ENCODE measurements around the gene CACFD1. TPM values are rescaled to one million over a fixed set of nuclear protein-coding genes. Genes with fewer than 3 reads are reported as not detected.

The CACFD1 gene
- total and polyA plus RNA-seq, 2 of the 4 experiments (the other 2 are of a cell fraction): 2.0 to 6.6 TPM

DNA sequence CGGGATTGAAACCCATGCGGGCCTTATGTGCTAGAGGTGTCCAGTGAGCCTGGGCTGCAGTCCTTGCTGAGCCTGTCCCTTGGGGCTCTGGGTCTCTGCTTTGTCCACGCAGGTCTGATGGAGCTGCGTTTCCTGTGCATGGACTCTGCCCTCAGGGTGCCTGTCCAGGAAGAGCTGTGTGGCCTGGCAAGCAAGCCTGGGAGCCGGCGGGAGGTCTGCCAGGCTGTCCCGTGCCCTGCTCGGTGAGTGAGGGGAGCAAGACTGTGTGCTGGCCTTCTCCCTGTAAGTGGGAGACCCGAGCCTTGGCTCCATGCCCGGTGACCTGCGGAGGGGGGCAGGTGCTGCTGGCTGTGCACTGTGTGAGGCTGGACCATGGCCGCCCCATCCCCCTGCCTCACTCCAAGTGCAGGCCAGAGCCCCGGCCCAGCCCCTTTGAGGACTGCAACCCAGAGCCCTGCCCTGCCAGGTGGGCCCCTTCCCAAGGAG, 11.2 kb upstream of the CACFD1 start:
- DNase-seq: no peak
- ATAC-seq (ENCODE audit: low read depth): no peak
- intact Hi-C loops (cut with micrococcal nuclease): no loop called here

More for the DNA sequence above, 11.2 kb upstream of the CACFD1 start:
- TF ChIP-seq MXI1 (IDR thresholded peaks at IDR 0.05; ENCODE audit: borderline replicate concordance, low read depth, low read length) (no peak), RFX5 (IDR thresholded peaks at IDR 0.05; ENCODE audit: low read depth, low read length) (no peak), NFE2L2 (IDR thresholded peaks at IDR 0.05; ENCODE audit: low read depth, low read length) (no peak), ELK1 (IDR thresholded peaks at IDR 0.05; ENCODE audit: borderline replicate concordance, low read depth, low read length) (no peak), MAFK (IDR thresholded peaks at IDR 0.05; ENCODE audit: low read depth, low read length) (no peak), RAD21 (IDR thresholded peaks at IDR 0.05; ENCODE audit: low read length) (no peak), MAZ (IDR thresholded peaks at IDR 0.05; ENCODE audit: borderline replicate concordance, low read depth, low read length) (no peak), CHD1 (IDR thresholded peaks at IDR 0.05; ENCODE audit: low read depth, low read length) (no peak), BHLHE40 (IDR thresholded peaks at IDR 0.05; ENCODE audit: low read depth, low read length) (no peak)
- TF ChIP-seq, protein P1, sequence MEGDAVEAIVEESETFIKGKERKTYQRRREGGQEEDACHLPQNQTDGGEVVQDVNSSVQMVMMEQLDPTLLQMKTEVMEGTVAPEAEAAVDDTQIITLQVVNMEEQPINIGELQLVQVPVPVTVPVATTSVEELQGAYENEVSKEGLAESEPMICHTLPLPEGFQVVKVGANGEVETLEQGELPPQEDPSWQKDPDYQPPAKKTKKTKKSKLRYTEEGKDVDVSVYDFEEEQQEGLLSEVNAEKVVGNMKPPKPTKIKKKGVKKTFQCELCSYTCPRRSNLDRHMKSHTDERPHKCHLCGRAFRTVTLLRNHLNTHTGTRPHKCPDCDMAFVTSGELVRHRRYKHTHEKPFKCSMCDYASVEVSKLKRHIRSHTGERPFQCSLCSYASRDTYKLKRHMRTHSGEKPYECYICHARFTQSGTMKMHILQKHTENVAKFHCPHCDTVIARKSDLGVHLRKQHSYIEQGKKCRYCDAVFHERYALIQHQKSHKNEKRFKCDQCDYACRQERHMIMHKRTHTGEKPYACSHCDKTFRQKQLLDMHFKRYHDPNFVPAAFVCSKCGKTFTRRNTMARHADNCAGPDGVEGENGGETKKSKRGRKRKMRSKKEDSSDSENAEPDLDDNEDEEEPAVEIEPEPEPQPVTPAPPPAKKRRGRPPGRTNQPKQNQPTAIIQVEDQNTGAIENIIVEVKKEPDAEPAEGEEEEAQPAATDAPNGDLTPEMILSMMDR (conservative IDR thresholded peaks at IDR 0.05; ENCODE audit: low read depth, low read length): no peak
- H3K9ac ChIP-seq (ENCODE audit: low read depth, low read length): no peak overlapping the region
- no peak overlapping the region for H3K27ac ChIP-seq (ENCODE audit: insufficient read depth, low read length)
- CTCF ChIA-PET: no interaction called here
- no peak overlapping the region for H2AK5ac ChIP-seq (ENCODE audit: low read depth, low read length)
- no peak overlapping the region for H2AK9ac ChIP-seq (replicated peaks; ENCODE audit: low read depth, low read length, poor library complexity)
- WGBS, 2 experiments (ENCODE audit: extremely low coverage in 2 of 2, insufficient read length in 1 of 2): 88% methylated on average over 2 of the region's 13 CpGs; no CpG with 5 or more reads in 1 of the 2 experiments
- no peak overlapping the region for H2BK15ac ChIP-seq (ENCODE audit: low read depth, low read length)
- in situ Hi-C loops (cut with MboI; ENCODE audit: low sequenced_read_pairs): no loop called here
- no peak overlapping the region for H3K18ac ChIP-seq (ENCODE audit: low read depth, low read length)
- H3K4me2 ChIP-seq (ENCODE audit: low read depth, low read length): no peak overlapping the region
- H4K91ac ChIP-seq (ENCODE audit: insufficient read depth, low read depth, low read length): no peak overlapping the region
- H3K79me1 ChIP-seq (ENCODE audit: low read depth in 1 of 2, low read length in 2 of 2): no peaks in the 10 kb centered on the region
- H3K9me1 ChIP-seq (ENCODE audit: insufficient read depth, low read length): no peaks in the 10 kb centered on the region
- no peak overlapping the region for H3K56ac ChIP-seq (ENCODE audit: extremely low read depth, insufficient read depth, low read length)
- no peak overlapping the region for H2BK5ac ChIP-seq (ENCODE audit: low read depth, low read length, poor library complexity, severe bottlenecking)
- no peak overlapping the region for H4K5ac ChIP-seq (ENCODE audit: low read depth, low read length)
- H4K8ac ChIP-seq (ENCODE audit: low read depth in 2 of 2, low read length in 2 of 2): no peak overlapping the region
- H3K36me3 ChIP-seq (ENCODE audit: control insufficient read depth, insufficient read depth, low read length): no peaks in the 10 kb centered on the region
- BruUV-seq (replicated peaks): no TSS peak
- H2BK20ac ChIP-seq (ENCODE audit: low read depth, low read length): no peak overlapping the region
- H4K20me1 ChIP-seq (ENCODE audit: insufficient read depth, low read length): no peaks in the 10 kb centered on the region; the same call in 1 of the 2 replicates
- no peaks in the 10 kb centered on the region for H3K4me1 ChIP-seq (ENCODE audit: control insufficient read depth, insufficient read depth, low read length)
- no peak overlapping the region for H3K14ac ChIP-seq (replicated peaks; ENCODE audit: low read depth, low read length)
- POLR2A ChIA-PET (ENCODE audit: unreplicated experiment): no interaction called here
- no peak overlapping the region for H3K4me3 ChIP-seq (ENCODE audit: insufficient read depth, low read depth, low read length)
- H3K23ac ChIP-seq (ENCODE audit: low read depth, low read length): no peak overlapping the region
- no peak overlapping the region for H2AFZ ChIP-seq (replicated peaks; ENCODE audit: low read length, poor library complexity)
- dilution Hi-C loops (cut with HindIII; ENCODE audit: low sequenced_read_pairs, unreplicated experiment): no loop called here
- H3K9me3 ChIP-seq (ENCODE audit: control insufficient read depth, insufficient read depth, low read length): no peaks in the 10 kb centered on the region
- peaks cover 15% of the 10 kb centered on the region for H3K27me3 ChIP-seq (ENCODE audit: control insufficient read depth, insufficient read depth, low read length)
- H3K4ac ChIP-seq (ENCODE audit: low read depth, low read length): no peak overlapping the region
- no peak overlapping the region for H2BK120ac ChIP-seq (ENCODE audit: low read depth, low read length)

Data from IMR-90 (cell line).